IPS-11a (cell line): ENCODE results near the gene KLF11.
A peak's percentile ranks its signal among the peaks of the same experiment; 100 is the strongest.

ENCODE experiments used
- H3K4me3 ChIP-seq: one replicate; pipeline ENCODE4 v1.5.1; 2013; ENCODE audit warnings: low read depth, low read length, control low read depth

KLF11 gene

GRCh38 chr2:10039658-10040410 is 3.5 kb upstream of the KLF11 start:
- no peak overlapping the region for H3K4me3 ChIP-seq

GRCh38 chr2:10041711-10042110 is 1.6 kb upstream of the KLF11 start:
- H3K4me3 ChIP-seq: no peak overlapping the region

- H3K4me3 ChIP-seq: peak overlapping the region; percentile 27
Measured at GRCh38 chr2:10042301-10043161, 819 bp upstream of the KLF11 start.

- H3K4me3 ChIP-seq: no peak overlapping the region
Measured at GRCh38 chr2:10043906-10044601, 704 bp downstream of the KLF11 start.

- no peak overlapping the region for H3K4me3 ChIP-seq
Measured at GRCh38 chr2:10045561-10046355, 2.4 kb downstream of the KLF11 start.

GRCh38 chr2:10046931-10047330 is 3.6 kb downstream of the KLF11 start:
- no peak overlapping the region for H3K4me3 ChIP-seq

- H3K4me3 ChIP-seq: no peak overlapping the region
Measured at GRCh38 chr2:10047616-10048500, 4.5 kb downstream of the KLF11 start.

- no peak overlapping the region for H3K4me3 ChIP-seq
Measured at GRCh38 chr2:10048501-10049171, 5.3 kb downstream of the KLF11 start.

- H3K4me3 ChIP-seq: no peak overlapping the region
Measured at GRCh38 chr2:10052216-10052615, 8.9 kb downstream of the KLF11 start.

- H3K4me3 ChIP-seq: no peak overlapping the region
Measured at GRCh38 chr2:10053351-10053750, 10.0 kb downstream of the KLF11 start.

- H3K4me3 ChIP-seq: no peak overlapping the region
Measured at GRCh38 chr2:10054424-10054823, 11.1 kb downstream of the KLF11 start.

GRCh38 chr2:10054976-10055375 is 11.6 kb downstream of the KLF11 start:
- H3K4me3 ChIP-seq: no peak overlapping the region

- H3K4me3 ChIP-seq: no peak overlapping the region
Measured at GRCh38 chr2:10056439-10056838, 13.1 kb downstream of the KLF11 start.

GRCh38 chr2:10057231-10058107 is 14.1 kb downstream of the KLF11 start:
- peak overlapping the region; percentile 14 for H3K4me3 ChIP-seq

- no peak overlapping the region for H3K4me3 ChIP-seq
Measured at GRCh38 chr2:10058251-10059015, 15.1 kb downstream of the KLF11 start.

- no peak overlapping the region for H3K4me3 ChIP-seq
Measured at GRCh38 chr2:10059016-10059351, 15.6 kb downstream of the KLF11 start.

- no peak overlapping the region for H3K4me3 ChIP-seq
Measured at GRCh38 chr2:10059552-10060335, 16.4 kb downstream of the KLF11 start.
